BLaER1 (cell line): ENCODE measurements around the gene SLC16A12.
"Not testable (repeated sequence)": the region's sequence is repeated elsewhere in the genome, so short reads cannot be mapped to it uniquely, and the experiment has no call there.

ENCODE experiments used
- H3K27ac ChIP-seq: shearing (Covaris generic); formaldehyde crosslinking; 2 replicates; pipeline ENCODE4 v1.8.1; 2022
- H3K27me3 ChIP-seq: shearing (Covaris generic); formaldehyde crosslinking; 2 replicates; pipeline ENCODE4 v1.8.1; 2022
- H3K36me3 ChIP-seq: shearing (Covaris generic); formaldehyde crosslinking; 2 replicates; pipeline ENCODE4 v1.8.1; 2022
- H3K4me1 ChIP-seq: shearing (Covaris generic); formaldehyde crosslinking; 2 replicates; pipeline ENCODE4 v1.8.1; 2022
- H3K4me2 ChIP-seq: shearing (Covaris generic); formaldehyde crosslinking; 2 replicates; pipeline ENCODE4 v1.8.1; 2022
- H3K4me3 ChIP-seq: shearing (Covaris generic); formaldehyde crosslinking; 2 replicates; pipeline ENCODE4 v1.8.1; 2022
- H3K9ac ChIP-seq: shearing (Covaris generic); formaldehyde crosslinking; 2 replicates; pipeline ENCODE4 v1.8.1; 2022
- H3K9me3 ChIP-seq: shearing (Covaris generic); formaldehyde crosslinking; 2 replicates; pipeline ENCODE4 v1.8.1; 2022
- H4K20me1 ChIP-seq: shearing (Covaris generic); formaldehyde crosslinking; 2 replicates; pipeline ENCODE4 v1.8.1; 2022
- Cebpa-rat ChIP-seq: shearing (Covaris generic); IDR thresholded peaks from 2 replicates; pipeline ENCODE4 v1.8.1; 2022

SLC16A12 gene

DNA sequence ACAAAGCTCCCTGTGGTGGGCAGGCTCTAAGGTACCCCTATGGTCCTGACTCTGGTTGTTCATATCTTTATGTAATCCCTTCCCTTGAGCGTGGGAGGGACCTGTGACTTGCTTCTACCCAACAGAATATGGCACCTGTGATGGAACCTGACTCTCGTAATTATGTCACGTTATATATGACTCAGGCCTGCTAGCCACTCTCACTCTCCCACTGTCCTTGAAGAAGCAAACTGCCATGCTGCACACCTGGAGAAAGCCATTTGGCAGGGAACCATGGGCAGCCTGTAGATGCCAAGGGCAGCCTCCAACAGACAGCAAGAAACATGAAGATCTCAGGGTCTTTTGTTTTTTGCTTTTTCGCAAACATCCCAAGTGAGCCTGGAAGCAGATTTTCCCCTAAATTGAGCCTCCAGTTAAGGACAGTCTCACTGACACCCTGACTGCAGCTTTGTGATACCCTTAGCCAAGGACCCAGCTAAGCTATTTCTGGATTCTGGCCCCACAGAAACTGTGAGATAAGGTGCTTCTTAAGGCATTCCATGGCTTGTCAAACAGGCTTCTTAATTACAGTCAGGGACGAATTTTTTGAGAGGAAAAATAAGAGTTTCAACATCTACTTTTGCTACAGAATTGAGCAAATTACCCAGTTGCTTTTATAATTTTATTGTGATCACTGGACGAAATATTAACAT lies 71.4 kb downstream of the SLC16A12 start:
- H3K36me3 ChIP-seq, result no peaks in the 10 kb centered on the region

DNA sequence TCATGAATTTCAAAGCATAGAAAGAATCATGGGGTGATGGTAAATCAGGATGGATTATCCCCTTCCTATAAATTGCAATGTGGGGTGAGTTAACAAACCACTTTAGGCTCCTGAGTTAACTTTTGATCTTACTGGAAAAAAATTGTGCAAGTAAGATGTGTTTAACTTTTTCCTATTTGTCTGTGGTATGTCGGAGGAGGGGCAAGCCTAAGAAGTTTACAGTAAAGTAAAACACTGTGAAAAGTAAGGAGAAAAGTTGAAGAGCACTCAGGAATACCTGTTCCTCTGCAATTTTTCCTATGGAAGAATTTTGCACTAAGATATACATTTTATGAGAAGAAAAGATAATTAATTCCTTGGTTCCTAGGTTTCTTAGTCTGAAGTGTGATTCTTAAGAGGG lies 76.6 kb downstream of the SLC16A12 start:
- Histone ChIP-seq H3K4me3 (no peak overlapping the region), H3K27me3 (no peaks in the 10 kb centered on the region), H3K27ac (no peak overlapping the region), H3K4me2 (no peak overlapping the region), H3K9me3 (no peaks in the 10 kb centered on the region), H4K20me1 (no peaks in the 10 kb centered on the region), H3K4me1 (no peaks in the 10 kb centered on the region), H3K9ac (no peak overlapping the region), H3K36me3 (no peaks in the 10 kb centered on the region)
- TF ChIP-seq Cebpa-rat, result no peak

More for the DNA sequence above, 71.4 kb downstream of the SLC16A12 start:
- no peaks in the 10 kb centered on the region for H4K20me1 ChIP-seq
- H3K4me1 ChIP-seq, result no peaks in the 10 kb centered on the region
- H3K27ac ChIP-seq, result no peak overlapping the region
- no peaks in the 10 kb centered on the region for H3K9me3 ChIP-seq
- H3K4me3 ChIP-seq, result no peak overlapping the region
- TF ChIP-seq Cebpa-rat, result no peak
- H3K27me3 ChIP-seq, result no peaks in the 10 kb centered on the region
- H3K9ac ChIP-seq, result no peak overlapping the region
- H3K4me2 ChIP-seq, result no peak overlapping the region

DNA sequence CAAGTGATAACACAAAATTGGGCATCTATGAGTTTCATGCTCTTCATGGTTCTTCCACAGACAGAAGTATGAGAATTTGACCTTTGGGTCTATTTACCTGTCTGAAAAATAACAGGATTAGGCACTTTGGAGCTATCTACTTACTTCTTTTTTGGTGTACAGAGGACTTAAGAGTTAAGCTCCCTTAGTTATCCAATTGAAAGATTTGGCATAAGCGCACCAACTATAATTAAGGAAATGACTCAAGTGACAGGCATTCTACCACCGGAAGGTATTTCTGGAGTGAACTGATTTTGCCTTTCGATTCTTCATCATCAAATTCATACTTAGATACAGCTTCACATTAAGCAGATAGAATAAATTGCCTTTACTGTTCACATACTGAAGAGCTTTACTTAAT lies 77.1 kb downstream of the SLC16A12 start:
- no peak for TF ChIP-seq Cebpa-rat
- Histone ChIP-seq H3K27me3 (no peaks in the 10 kb centered on the region), H3K4me2 (no peak overlapping the region), H4K20me1 (no peaks in the 10 kb centered on the region), H3K36me3 (no peaks in the 10 kb centered on the region), H3K9me3 (no peaks in the 10 kb centered on the region), H3K27ac (no peak overlapping the region), H3K9ac (no peak overlapping the region), H3K4me1 (no peaks in the 10 kb centered on the region), H3K4me3 (no peak overlapping the region)

DNA sequence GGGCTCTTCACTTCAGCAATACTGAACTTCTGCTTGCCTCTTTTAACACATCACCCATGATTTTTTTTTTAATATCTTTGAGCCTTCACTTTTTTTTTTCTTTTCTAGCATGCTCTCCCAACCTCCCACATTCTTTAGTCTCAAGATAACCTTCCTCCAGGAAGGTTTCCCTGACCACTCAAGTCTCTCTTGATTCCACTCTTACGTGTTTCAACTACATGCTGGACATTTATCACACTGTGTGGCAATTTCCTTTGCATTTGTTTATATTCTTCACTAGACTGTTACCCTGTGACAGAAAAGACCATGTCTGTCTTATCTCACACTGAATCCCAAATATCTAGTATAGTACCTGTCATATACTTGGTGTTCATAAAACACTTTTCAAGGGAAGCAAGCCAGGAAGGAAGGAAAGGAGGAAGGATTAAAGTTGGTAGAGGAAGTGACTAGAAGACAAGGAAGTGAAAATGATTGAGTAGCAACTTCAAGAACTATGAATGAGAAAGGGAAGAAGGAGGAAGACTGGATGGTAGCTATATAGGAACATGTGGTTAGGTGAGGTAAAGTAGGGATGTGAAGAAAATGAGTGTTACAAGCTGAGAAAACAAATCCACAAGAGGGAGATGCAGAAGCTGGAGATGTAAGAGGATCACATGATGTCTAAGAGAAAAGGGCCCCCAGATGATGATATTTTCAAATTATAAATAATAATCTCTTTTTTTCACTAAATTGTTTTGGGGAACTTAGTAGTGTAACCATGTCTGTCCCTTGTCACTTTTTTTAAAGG lies 80.6 kb downstream of the SLC16A12 start:
- no peaks in the 10 kb centered on the region for H4K20me1 ChIP-seq
- TF ChIP-seq Cebpa-rat, result no peak
- H3K9ac ChIP-seq, result no peak overlapping the region
- H3K9me3 ChIP-seq, result no peaks in the 10 kb centered on the region
- H3K4me1 ChIP-seq, result no peaks in the 10 kb centered on the region
- H3K36me3 ChIP-seq, result no peaks in the 10 kb centered on the region
- no peak overlapping the region for H3K27ac ChIP-seq
- no peak overlapping the region for H3K4me3 ChIP-seq
- H3K27me3 ChIP-seq, result no peaks in the 10 kb centered on the region
- no peak overlapping the region for H3K4me2 ChIP-seq

DNA sequence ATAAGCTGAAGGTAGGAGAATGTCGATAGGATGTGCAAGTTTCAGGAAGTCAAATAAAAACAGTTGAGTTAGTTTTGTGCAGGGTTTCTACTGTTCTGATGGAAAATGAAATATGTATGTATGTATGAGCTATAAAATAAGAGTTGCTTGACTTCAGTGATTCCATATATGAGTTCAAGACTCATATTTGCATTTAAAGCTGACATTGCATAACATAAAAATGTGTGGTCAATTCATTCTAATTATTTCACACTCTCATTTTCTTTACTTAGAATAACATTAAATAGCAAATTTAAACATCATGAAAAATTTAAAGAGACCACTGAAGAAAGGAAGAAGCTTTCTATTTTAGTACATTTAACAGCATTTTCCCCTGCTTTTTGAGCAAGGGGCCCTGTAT lies 83.2 kb downstream of the SLC16A12 start:
- Histone ChIP-seq H3K4me3 (no peak overlapping the region), H3K9ac (no peak overlapping the region), H3K36me3 (no peaks in the 10 kb centered on the region), H4K20me1 (no peaks in the 10 kb centered on the region), H3K9me3 (no peaks in the 10 kb centered on the region), H3K27me3 (no peaks in the 10 kb centered on the region), H3K27ac (no peak overlapping the region), H3K4me2 (no peak overlapping the region), H3K4me1 (no peaks in the 10 kb centered on the region)
- TF ChIP-seq Cebpa-rat, result no peak

DNA sequence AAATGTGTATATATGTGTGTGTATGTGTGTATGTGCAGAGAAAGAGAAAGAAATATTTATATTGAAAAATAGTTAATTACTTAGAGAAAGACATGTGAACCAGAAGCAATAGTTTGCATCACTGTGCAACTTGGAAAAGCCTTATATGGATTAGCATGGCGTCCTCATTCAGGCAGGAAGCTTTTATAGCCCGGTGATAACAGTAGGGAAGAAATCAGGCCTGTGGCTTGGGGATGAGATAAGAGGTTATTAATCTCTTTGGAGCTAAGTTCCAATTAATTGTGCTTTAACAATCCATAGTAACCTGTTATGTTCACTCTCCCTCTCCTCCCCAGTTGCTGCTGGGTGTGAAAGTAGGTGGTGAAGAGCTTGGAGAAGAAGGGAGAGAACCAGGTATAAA lies 84.5 kb downstream of the SLC16A12 start:
- Histone ChIP-seq H3K27me3 (no peaks in the 10 kb centered on the region), H3K9me3 (no peaks in the 10 kb centered on the region), H3K4me2 (no peak overlapping the region), H3K27ac (no peak overlapping the region), H4K20me1 (no peaks in the 10 kb centered on the region), H3K4me3 (no peak overlapping the region), H3K4me1 (no peaks in the 10 kb centered on the region), H3K9ac (no peak overlapping the region), H3K36me3 (no peaks in the 10 kb centered on the region)
- TF ChIP-seq Cebpa-rat, result no peak

DNA sequence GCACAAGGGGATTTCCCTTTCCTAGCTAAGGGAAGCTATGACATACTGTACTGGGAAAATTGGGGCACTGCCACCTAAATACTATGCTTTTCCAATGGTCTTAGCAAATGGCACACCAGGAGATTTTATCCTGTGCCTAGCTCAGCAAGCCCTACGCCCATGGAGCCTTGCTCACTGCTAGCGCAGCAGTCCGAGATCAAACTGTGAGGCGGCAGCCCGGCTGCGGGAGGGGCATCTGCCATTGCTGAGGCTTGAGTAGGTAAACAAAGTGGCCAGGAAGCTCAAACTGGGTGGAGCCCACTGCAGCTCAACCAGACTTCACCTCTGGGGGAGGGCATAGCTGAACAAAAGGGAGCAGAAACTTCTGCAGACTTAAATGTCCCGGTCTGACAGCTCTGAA lies 90.6 kb downstream of the SLC16A12 start:
- H3K27ac ChIP-seq, H4K20me1 ChIP-seq, H3K4me2 ChIP-seq: not testable (repeated sequence)

DNA sequence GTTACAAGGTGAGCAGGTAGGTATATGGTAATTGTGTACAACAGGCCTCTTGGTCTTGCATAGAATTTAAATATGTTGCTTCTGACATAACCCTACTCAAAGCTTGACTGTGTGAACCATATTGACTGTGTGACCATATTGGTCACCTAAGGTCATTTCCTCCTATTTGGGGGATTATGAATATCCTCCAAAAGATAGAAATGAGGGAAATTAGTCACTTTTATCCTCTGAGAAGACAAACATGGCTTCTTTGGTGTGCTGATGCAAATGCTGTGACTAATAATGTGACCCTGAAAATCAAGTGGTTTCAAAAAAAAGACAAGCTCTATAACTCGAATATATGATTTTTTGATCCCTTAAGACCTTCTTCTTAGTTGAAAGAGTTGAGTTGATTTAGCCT lies 93.1 kb downstream of the SLC16A12 start:
- no peaks in the 10 kb centered on the region for H4K20me1 ChIP-seq
- no peaks in the 10 kb centered on the region for H3K4me1 ChIP-seq
- no peak overlapping the region for H3K4me2 ChIP-seq
- H3K27me3 ChIP-seq, result no peaks in the 10 kb centered on the region
- H3K9ac ChIP-seq, result no peak overlapping the region
- no peaks in the 10 kb centered on the region for H3K9me3 ChIP-seq
- no peak for TF ChIP-seq Cebpa-rat
- no peak overlapping the region for H3K27ac ChIP-seq
- H3K4me3 ChIP-seq, result no peak overlapping the region
- H3K36me3 ChIP-seq, result no peaks in the 10 kb centered on the region

More for the DNA sequence above, 90.6 kb downstream of the SLC16A12 start:
- not testable (repeated sequence) for H3K4me1 ChIP-seq, H3K9ac ChIP-seq, H3K27me3 ChIP-seq, H3K36me3 ChIP-seq, H3K4me3 ChIP-seq, H3K9me3 ChIP-seq

DNA sequence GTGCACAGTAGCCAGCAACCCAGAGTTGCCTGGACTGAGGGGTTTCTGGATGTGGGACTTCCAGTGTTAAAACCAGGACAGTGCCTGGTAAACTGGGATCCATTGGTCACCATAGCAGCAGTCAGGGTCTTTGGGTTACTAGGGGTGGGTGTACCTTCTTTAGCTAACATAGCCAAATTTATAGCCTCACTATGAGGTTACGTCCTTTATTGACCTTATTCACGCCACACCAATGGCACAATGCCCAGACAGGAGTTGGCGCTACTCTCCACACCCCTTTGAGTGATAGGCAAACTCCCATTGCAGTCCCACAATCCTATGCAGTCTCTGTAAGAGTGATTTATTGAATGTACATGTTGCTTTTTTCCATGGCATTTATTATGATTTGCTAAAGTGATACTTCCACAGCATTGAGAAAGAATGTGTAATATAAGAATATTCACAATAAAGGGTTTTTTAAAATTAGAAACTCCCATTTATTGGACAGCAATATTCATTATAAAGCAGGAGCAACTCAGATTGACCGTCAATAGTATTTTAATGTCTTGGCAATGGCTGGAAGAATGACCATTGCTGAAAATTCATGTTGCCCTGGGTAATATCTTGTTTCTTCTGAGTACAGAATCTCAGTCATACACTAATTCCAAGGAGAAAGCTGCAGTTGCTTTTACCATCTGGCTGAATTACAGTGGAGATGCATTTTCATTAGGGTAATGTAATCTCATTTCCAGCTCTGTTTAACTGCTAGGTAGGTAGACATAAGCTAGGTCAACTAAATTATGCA lies 95.0 kb downstream of the SLC16A12 start:
- H3K4me2 ChIP-seq, result no peak overlapping the region
- H3K4me1 ChIP-seq, result no peaks in the 10 kb centered on the region
- no peaks in the 10 kb centered on the region for H3K9me3 ChIP-seq
- H3K9ac ChIP-seq, result no peak overlapping the region
- H3K27me3 ChIP-seq, result no peaks in the 10 kb centered on the region
- no peak overlapping the region for H3K27ac ChIP-seq
- no peak overlapping the region for H3K4me3 ChIP-seq
- TF ChIP-seq Cebpa-rat, result no peak
- H4K20me1 ChIP-seq, result no peaks in the 10 kb centered on the region
- no peaks in the 10 kb centered on the region for H3K36me3 ChIP-seq

DNA sequence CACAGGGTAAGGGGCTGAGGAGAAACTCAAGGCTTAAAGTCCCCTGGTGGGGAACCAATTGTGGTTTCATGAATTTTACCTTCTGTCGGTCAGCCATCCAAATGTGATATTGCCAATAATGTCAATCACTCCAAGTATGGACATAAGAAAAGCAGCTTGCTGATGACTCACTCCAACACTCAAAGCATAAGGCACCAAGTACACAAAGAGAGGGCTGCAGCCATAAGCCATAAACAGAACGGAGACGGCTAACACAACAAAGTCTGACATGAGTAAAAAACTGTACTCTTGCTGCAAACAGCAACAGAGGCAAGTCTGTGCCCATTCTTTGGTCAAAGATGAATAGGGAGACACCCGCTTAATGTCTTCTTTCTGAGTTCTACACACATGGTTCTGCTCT lies 96.9 kb downstream of the SLC16A12 start:
- Histone ChIP-seq H3K4me3 (no peak overlapping the region), H3K27ac (no peak overlapping the region), H3K4me1 (no peaks in the 10 kb centered on the region), H3K36me3 (no peaks in the 10 kb centered on the region), H3K9me3 (no peaks in the 10 kb centered on the region), H3K27me3 (no peaks in the 10 kb centered on the region), H3K4me2 (no peak overlapping the region), H3K9ac (no peak overlapping the region), H4K20me1 (no peaks in the 10 kb centered on the region)
- no peak for TF ChIP-seq Cebpa-rat
